Activated B cell treated with CpG ODN at 0.5 μM for 24 hours (primary cell): Measurements from ENCODE around the gene FARP1. TPM values are rescaled to one million over a fixed set of nuclear protein-coding genes. Genes with fewer than 3 reads are reported as not detected.
"Not testable (repeated sequence)": the region's sequence is repeated elsewhere in the genome, so short reads cannot be mapped to it uniquely, and the experiment has no call there.

Experiments used
- ATAC-seq: fragments of 200-7000 bp; cut with Tn5 transposase; one replicate; pipeline ENCODE4 v1.10.0; 2021; ENCODE audit warnings: low read depth, mild to moderate bottlenecking, moderate library complexity
- CTCF ChIA-PET: fragments of 350-600 bp; sonication (Branson Sonifier 250); formaldehyde crosslinking; loops from one replicate; lab custom pipeline; 2021; ENCODE audit warnings: antibody characterized with exemption; lab: Charles Lee
- POLR2A ChIA-PET: fragments of 350-600 bp; sonication (Branson Sonifier 250); formaldehyde crosslinking; loops from one replicate; lab custom pipeline; 2021; ENCODE audit warnings: antibody characterized with exemption; lab: Charles Lee
- DNase-seq: peaks from one replicate; pipeline ENCODE4 v3.0.0; 2022
- H3K27ac Mint-ChIP-seq: one replicate; pipeline ENCODE4 v1.8.0; 2020; ENCODE audit warnings: mixed read lengths
- H3K27me3 Mint-ChIP-seq: one replicate; pipeline ENCODE4 v1.8.0; 2021; ENCODE audit warnings: mixed read lengths
- H3K36me3 Mint-ChIP-seq: one replicate; pipeline ENCODE4 v1.8.0; 2021; ENCODE audit warnings: low read depth, mixed read lengths
- H3K4me1 Mint-ChIP-seq: one replicate; pipeline ENCODE4 v1.8.0; 2021; ENCODE audit warnings: mixed read lengths
- H3K4me3 Mint-ChIP-seq: one replicate; pipeline ENCODE4 v1.8.0; 2020; ENCODE audit warnings: mild to moderate bottlenecking, mixed read lengths
- H3K9me3 Mint-ChIP-seq: one replicate; pipeline ENCODE4 v1.8.0; 2020; ENCODE audit warnings: mixed read lengths
- CTCF ChIP-seq: fragments of 200-600 bp; IDR thresholded peaks from one replicate; pipeline ENCODE4 v1.8.0; 2022; ENCODE audit warnings: antibody characterized with exemption, mild to moderate bottlenecking
- intact Hi-C: fragments of 100-400 bp; cut with micrococcal nuclease; formaldehyde crosslinking; loops from one replicate; pipeline ENCODE4 v1.15.1; 2024
- total RNA-seq: library from RNA; stranded (reverse); gene quantifications from 2 replicates; pipeline ENCODE4 v1.2.3, GENCODE V29; 2022

FARP1 gene
- total RNA-seq, 1 donor from 2014 or later: 2.1 TPM

GRCh38 chr13:98224557-98224956 is 81.7 kb downstream of the FARP1 start:
- ChIA-PET POLR2A (no interaction called here), CTCF (no interaction called here)
- ATAC-seq (no peak), DNase-seq (no peak)
- Mint-ChIP-seq H3K4me1 (no peaks in the 10 kb centered on the region), H3K27ac (no peak overlapping the region), H3K9me3 (no peaks in the 10 kb centered on the region), H3K36me3 (no peaks in the 10 kb centered on the region), H3K27me3 (no peaks in the 10 kb centered on the region), H3K4me3 (no peak overlapping the region)
- no peak for TF ChIP-seq CTCF
- intact Hi-C loops: no loop called here

- no peaks in the 10 kb centered on the region for H3K27me3 Mint-ChIP-seq
- CTCF ChIA-PET: no interaction called here
Measured at GRCh38 chr13:98225036-98225940, 82.4 kb downstream of the FARP1 start.

GRCh38 chr13:98226496-98226895 is 83.6 kb downstream of the FARP1 start:
- H3K36me3 Mint-ChIP-seq: no peaks in the 10 kb centered on the region
- H3K9me3 Mint-ChIP-seq: no peaks in the 10 kb centered on the region
- H3K27me3 Mint-ChIP-seq: no peaks in the 10 kb centered on the region
- intact Hi-C loops: no loop called here
- CTCF ChIA-PET: no interaction called here
- DNase-seq: no peak
- no peak for ATAC-seq
- no peak overlapping the region for H3K27ac Mint-ChIP-seq
- no peaks in the 10 kb centered on the region for H3K4me1 Mint-ChIP-seq
- no peak for TF ChIP-seq CTCF
- H3K4me3 Mint-ChIP-seq: no peak overlapping the region
- POLR2A ChIA-PET: no interaction called here

More at GRCh38 chr13:98225036-98225940, 82.4 kb downstream of the FARP1 start:
- Mint-ChIP-seq H3K9me3 (no peaks in the 10 kb centered on the region), H3K36me3 (no peaks in the 10 kb centered on the region), H3K4me1 (no peaks in the 10 kb centered on the region), H3K4me3 (no peak overlapping the region), H3K27ac (no peak overlapping the region)
- no peak for ATAC-seq
- POLR2A ChIA-PET: no interaction called here
- intact Hi-C loops: no loop called here
- no peak for TF ChIP-seq CTCF
- no peak for DNase-seq

GRCh38 chr13:98228661-98229341 is 85.9 kb downstream of the FARP1 start:
- POLR2A ChIA-PET: no interaction called here
- intact Hi-C loops: no loop called here
- H3K4me3 Mint-ChIP-seq: no peak overlapping the region

GRCh38 chr13:98230762-98231161 is 87.9 kb downstream of the FARP1 start:
- H3K27me3 Mint-ChIP-seq, H3K36me3 Mint-ChIP-seq, DNase-seq, H3K27ac Mint-ChIP-seq, POLR2A ChIA-PET, H3K9me3 Mint-ChIP-seq, H3K4me1 Mint-ChIP-seq, H3K4me3 Mint-ChIP-seq, CTCF ChIA-PET, ATAC-seq, intact Hi-C loops: not testable (repeated sequence)

More at GRCh38 chr13:98228661-98229341, 85.9 kb downstream of the FARP1 start:
- TF ChIP-seq CTCF: no peak
- no peak overlapping the region for H3K27ac Mint-ChIP-seq
- DNase-seq (no peak), ATAC-seq (no peak)
- CTCF ChIA-PET: no interaction called here
- no peaks in the 10 kb centered on the region for H3K36me3 Mint-ChIP-seq
- H3K4me1 Mint-ChIP-seq: no peaks in the 10 kb centered on the region
- no peaks in the 10 kb centered on the region for H3K9me3 Mint-ChIP-seq
- no peaks in the 10 kb centered on the region for H3K27me3 Mint-ChIP-seq
